Transverse colon (tissue), 4 donors: ENCODE data around the gene ZBTB37. TPM values are rescaled to one million over a fixed set of nuclear protein-coding genes. Genes with fewer than 3 reads are reported as not detected.

ENCODE experiments used
- DNase-seq: peaks from one replicate; pipeline ENCODE4 v3.0.0-alpha.2; 2019
- H3K27ac ChIP-seq, 4 donors: fragments of 200-600 bp; sonication (generic); 2 replicates each; pipeline ENCODE4 v1.5.1; 2016 to 2018; ENCODE audit warnings: inconsistent platforms in 4 of 4
- H3K27me3 ChIP-seq: fragments of 200-600 bp; sonication (generic); 2 replicates; pipeline ENCODE4 v1.5.1; 2017; ENCODE audit warnings: inconsistent platforms
- H3K36me3 ChIP-seq, 4 donors: fragments of 200-600 bp; sonication (generic); 2 replicates each; pipeline ENCODE4 v1.5.1; 2017 to 2019; ENCODE audit warnings: inconsistent platforms in 4 of 4
- H3K4me1 ChIP-seq, 4 donors: fragments of 200-600 bp; sonication (generic); 2 replicates each; pipeline ENCODE4 v1.5.1; 2017 to 2020; ENCODE audit warnings: inconsistent platforms in 4 of 4
- H3K4me3 ChIP-seq, 4 donors: fragments of 200-600 bp; sonication (generic); 1 replicate in 1 of 4; 2 replicates in 3 of 4; pipeline versions ENCODE4 v1.5.1 to v1.6.1; 2017 to 2019; ENCODE audit warnings: inconsistent platforms in 4 of 4
- H3K9me3 ChIP-seq, 2 donors: fragments of 200-600 bp; sonication (generic); 2 replicates each; pipeline ENCODE4 v1.5.1; 2017 to 2019; ENCODE audit warnings: inconsistent platforms in 2 of 2
- CTCF ChIP-seq, 5 experiments: fragments of 200-600 bp in 3 of 5; fragments of 450-650 bp in 2 of 5; sonication (generic) in 3 of 5; IDR thresholded peaks; 1 replicate in 2 of 5; 2 replicates in 3 of 5; pipeline ENCODE4 v1.5.1; 2016 to 2017; ENCODE audit warnings: antibody characterized with exemption in 5 of 5, inconsistent platforms in 3 of 5, mild to moderate bottlenecking in 2 of 5, moderate library complexity in 1 of 5
- EP300 ChIP-seq: sonication (generic); formaldehyde crosslinking; IDR thresholded peaks from one replicate; pipeline ENCODE4 v1.6.1; 2017; ENCODE audit warnings: antibody characterized with exemption, low read depth
- POLR2A ChIP-seq: fragments of 450-650 bp; IDR thresholded peaks from one replicate; pipeline ENCODE4 v1.6.1; 2016; ENCODE audit warnings: antibody characterized with exemption, mild to moderate bottlenecking, moderate library complexity
- POLR2AphosphoS5 ChIP-seq, 3 donors: sonication (generic); formaldehyde crosslinking; IDR thresholded peaks; one replicate each; pipeline ENCODE4 v1.6.1; 2016; ENCODE audit warnings: antibody characterized with exemption in 3 of 3
- WGBS, 2 donors: methylation state at CpG; one replicate each; pipeline ENCODE4 v1.1.5; 2018; ENCODE audit warnings: low coverage in 1 of 2; 5-methylcytosine and 5-hydroxymethylcytosine counted together
- in situ Hi-C, 4 donors: fragments of 200-750 bp; cut with MboI; loops; one replicate each; pipeline versions ENCODE4 v1.15.0 to v1.15.1; 2017; ENCODE audit warnings: low sequenced_read_pairs in 3 of 4, low pct_ligation_motif_present in 1 of 4, low pct_unique_long_range_greater_than_20kb in 1 of 4
- intact Hi-C: fragments of 100-400 bp; cut with DNase I; formaldehyde crosslinking; loops from one replicate; pipeline ENCODE4 v1.15.1; 2023; ENCODE audit warnings: low total_unique reads
- small RNA-seq, 4 donors: library from RNA; depleted of rRNA; stranded (forward); fragments of <200 nt; gene quantifications; one replicate each; pipeline ENCODE3, GENCODE V24; 2016
- total RNA-seq, 4 donors: library from RNA; depleted of rRNA; stranded (reverse); fragments of >200 nt; gene quantifications; one replicate each; pipeline ENCODE4 v1.1.0, GENCODE V29; 2016

The ZBTB37 gene
- total RNA-seq, 4 donors from 2014 or later: 4.6 to 8.3 (median 6.9) TPM

- no peak for TF ChIP-seq EP300
- no peak for TF ChIP-seq CTCF (IDR thresholded peaks at IDR 0.05)
- no peak for TF ChIP-seq POLR2AphosphoS5 (IDR thresholded peaks at IDR 0.05)
- TF ChIP-seq POLR2A: no peak
Observed at GRCh38 chr1:173934440-173934839, 66.3 kb downstream of the ZBTB37 start.

DNA sequence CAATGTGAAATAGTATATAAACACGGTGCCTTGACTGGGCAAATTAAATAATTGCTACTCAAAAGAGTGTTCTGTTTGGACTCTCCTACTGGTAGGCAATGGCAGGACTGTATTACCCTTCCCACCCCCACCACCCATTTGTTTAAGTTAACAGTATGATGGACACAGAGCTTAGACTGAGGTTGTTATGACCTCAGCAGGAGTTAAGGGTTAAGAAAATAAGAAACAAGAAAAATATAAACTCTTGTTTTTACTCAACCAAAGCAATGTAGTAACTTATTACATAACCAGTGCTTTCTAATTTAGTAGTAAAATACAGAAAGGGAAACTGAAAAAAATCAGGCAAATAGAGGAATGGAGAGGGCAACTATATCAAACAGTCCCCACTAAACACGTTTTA lies 68.9 kb downstream of the ZBTB37 start:
- Histone ChIP-seq H3K27ac (no peak overlapping the region), H3K36me3 (peaks cover 0 to 70% (median 36%) of the 10 kb centered on the region in 4 donors), H3K4me1 (no peaks in the 10 kb centered on the region), H3K27me3 (no peaks in the 10 kb centered on the region), H3K9me3 (no peaks in the 10 kb centered on the region), H3K4me3 (no peak overlapping the region)
- TF ChIP-seq POLR2A: no peak
- no peak for TF ChIP-seq POLR2AphosphoS5 (IDR thresholded peaks at IDR 0.05)
- no peak for TF ChIP-seq CTCF (IDR thresholded peaks at IDR 0.05)
- intact Hi-C loops (no loop called here), in situ Hi-C loops (no loop called here)
- 70 to 71% methylated on average over 2 of the region's 2 CpGs for WGBS, 2 donors
- DNase-seq: no peak

More at GRCh38 chr1:173934440-173934839, 66.3 kb downstream of the ZBTB37 start:
- H3K9me3 ChIP-seq: no peaks in the 10 kb centered on the region
- no peak for DNase-seq
- H3K4me3 ChIP-seq: no peak overlapping the region
- H3K27ac ChIP-seq: no peak overlapping the region
- peaks cover 0 to 48% (median 21%) of the 10 kb centered on the region in 4 donors for H3K36me3 ChIP-seq
- H3K4me1 ChIP-seq: no peaks in the 10 kb centered on the region
- intact Hi-C loops: no loop called here
- no peaks in the 10 kb centered on the region for H3K27me3 ChIP-seq
- in situ Hi-C loops: no loop called here
- 91 to 100% methylated on average over 1 of the region's 1 CpG for WGBS, 2 donors

DNA sequence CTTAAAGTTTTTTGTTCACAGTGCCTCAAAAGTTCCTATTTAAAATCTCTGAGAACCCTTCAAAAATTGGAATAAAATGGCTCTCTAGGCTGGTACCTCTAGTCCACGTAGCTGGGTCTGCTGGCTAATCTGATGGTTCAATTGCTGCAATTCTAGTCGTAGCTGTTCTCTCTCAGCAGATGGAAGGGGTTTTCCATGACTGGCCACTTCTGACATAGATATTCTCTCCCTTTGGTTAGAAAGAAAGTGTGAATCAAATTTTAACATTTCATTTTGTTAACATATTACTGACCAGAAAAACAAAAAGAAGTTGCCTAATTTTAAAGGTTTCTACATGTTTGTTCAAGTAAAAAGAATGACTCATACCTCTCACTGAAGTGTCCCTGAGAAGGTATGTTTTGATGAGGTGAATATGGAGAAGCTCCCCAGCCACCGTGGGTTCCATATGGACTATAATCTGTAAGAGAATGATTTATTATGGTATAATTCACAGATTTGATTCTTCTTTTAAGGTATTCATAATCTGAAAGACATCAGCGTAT lies 78.3 kb downstream of the ZBTB37 start:
- DNase-seq: no peak
- Histone ChIP-seq H3K36me3 (peaks cover 0 to 90% (median 34%) of the 10 kb centered on the region in 4 donors), H3K9me3 (no peaks in the 10 kb centered on the region), H3K27me3 (no peaks in the 10 kb centered on the region), H3K27ac (no peak overlapping the region), H3K4me3 (no peak overlapping the region), H3K4me1 (no peaks in the 10 kb centered on the region)
- TF ChIP-seq POLR2A (no peak), POLR2AphosphoS5 (IDR thresholded peaks at IDR 0.05) (no peak), CTCF (IDR thresholded peaks at IDR 0.05) (no peak), EP300 (no peak)
- in situ Hi-C loops (no loop called here), intact Hi-C loops (no loop called here)
- WGBS, 2 donors: 71 to 86% methylated on average over 4 of the region's 4 CpGs

GRCh38 chr1:173948594-173948993 lies 80.4 kb downstream of the ZBTB37 start:
- no peak for DNase-seq
- in situ Hi-C loops (no loop called here), intact Hi-C loops (no loop called here)
- H3K9me3 ChIP-seq: no peaks in the 10 kb centered on the region
- no peaks in the 10 kb centered on the region for H3K27me3 ChIP-seq
- TF ChIP-seq EP300 (no peak), POLR2A (no peak), CTCF (IDR thresholded peaks at IDR 0.05) (no peak), POLR2AphosphoS5 (IDR thresholded peaks at IDR 0.05) (no peak)
- 92 to 94% methylated on average over 1 to 4 of the region's 4 CpGs for WGBS, 2 donors
- H3K27ac ChIP-seq: no peak overlapping the region
- peaks cover 0 to 78% (median 35%) of the 10 kb centered on the region in 4 donors for H3K36me3 ChIP-seq
- H3K4me3 ChIP-seq: no peak overlapping the region
- no peaks in the 10 kb centered on the region for H3K4me1 ChIP-seq

Small RNA genes within 50 kb of the gene (small RNA-seq; reads per million reads assigned to genes)
- gene RNA5SP67: 0 to 0.28 (median 0.06) reads per million in 4 donors

Other genes starting within 250 kb of the ZBTB37 start
- gene TEX50, start 233.0 kb upstream of the ZBTB37 start, total RNA-seq: not detected
- 1 to 10 TPM in 1 of 4 donors, under 1 TPM in 1, not detected in 2; 0.27 to 1.1 TPM for gene ANKRD45, start 198.5 kb upstream of the ZBTB37 start, total RNA-seq
- gene KLHL20, start 153.4 kb upstream of the ZBTB37 start, total RNA-seq: 10 to 100 TPM in 3 of 4 donors, 1 to 10 TPM in 1; 7.9 to 39.7 (median 27.8) TPM
- 10 to 100 TPM; 12.0 to 19.7 (median 16.6) TPM for gene DARS2, start 43.7 kb upstream of the ZBTB37 start, total RNA-seq
- 1 to 10 TPM in 3 of 4 donors, not detected in 1; 4.3 to 6.7 (median 4.9) TPM for gene CENPL, start 43.5 kb upstream of the ZBTB37 start, total RNA-seq
- gene GAS5, start 391 bp upstream of the ZBTB37 start, total RNA-seq: 100 to 1,000 TPM in 3 of 4 donors, 10 to 100 TPM in 1; 82.7 to 435 (median 193) TPM
- gene SERPINC1, start 48.9 kb downstream of the ZBTB37 start, total RNA-seq: 1 to 10 TPM in 1 of 4 donors, not detected in 3; 1.1 TPM
- 10 to 100 TPM; 17.9 to 37.9 (median 33.1) TPM for gene RC3H1, start 154.0 kb downstream of the ZBTB37 start, total RNA-seq